Omental fat pad (tissue), 4 donors: ENCODE data around the gene CCDC180. TPM values are rescaled to one million over a fixed set of nuclear protein-coding genes. Genes with fewer than 3 reads are reported as not detected.
"Not testable (repeated sequence)": the region's sequence is repeated elsewhere in the genome, so short reads cannot be mapped to it uniquely, and the experiment has no call there.

Experiments
- ATAC-seq: fragments of 150-250 bp; one replicate; pipeline ENCODE4 v1.9.1; 2016; ENCODE audit warnings: mild to moderate bottlenecking, moderate library complexity; ENCODE audit not compliant: low FRiP score
- DNase-seq: peaks from one replicate; pipeline ENCODE4 v3.0.0-alpha.2; 2019; ENCODE audit warnings: low spot score
- CTCF ChIP-seq, 3 donors: fragments of 450-650 bp; IDR thresholded peaks; one replicate each; pipeline ENCODE4 v1.5.1; 2016 to 2017; ENCODE audit warnings: antibody characterized with exemption in 3 of 3, mild to moderate bottlenecking in 3 of 3, moderate library complexity in 2 of 3
- total RNA-seq, 4 donors: library from RNA; depleted of rRNA; stranded (reverse); fragments of >200 nt; gene quantifications; one replicate each; pipeline ENCODE4 v1.1.0, GENCODE V29; 2016

The CCDC180 gene
- 1 to 10 TPM; 2.9 to 6.1 (median 4.0) TPM for total RNA-seq

GRCh38 chr9:97307500-97308163 is at the start of gene CCDC180:
Gene CCDC180 (plus strand): TSS chr9:97307659. CDS start chr9:97308064, 405 bp downstream.
- ATAC-seq: peak; percentile 42
- DNase-seq: no peak
- TF ChIP-seq CTCF (IDR thresholded peaks at IDR 0.05): no peak

GRCh38 chr9:97259834-97260514 is 47.5 kb upstream of the CCDC180 start:
- not testable (repeated sequence) for DNase-seq, ATAC-seq

GRCh38 chr9:97271292-97271691 is 36.2 kb upstream of the CCDC180 start:
- DNase-seq (no peak), ATAC-seq (no peak)
- TF ChIP-seq CTCF (IDR thresholded peaks at IDR 0.05): no peak

- no peak for DNase-seq
- no peak for TF ChIP-seq CTCF (IDR thresholded peaks at IDR 0.05)
- no peak for ATAC-seq
Observed at GRCh38 chr9:97272072-97272471, 35.4 kb upstream of the CCDC180 start.

GRCh38 chr9:97276310-97276852 is 31.1 kb upstream of the CCDC180 start:
- no peak for DNase-seq
- TF ChIP-seq CTCF (IDR thresholded peaks at IDR 0.05): no peak

GRCh38 chr9:97277953-97278352 is 29.5 kb upstream of the CCDC180 start:
- ATAC-seq (no peak), DNase-seq (no peak)
- no peak for TF ChIP-seq CTCF (IDR thresholded peaks at IDR 0.05)

More at GRCh38 chr9:97276310-97276852, 31.1 kb upstream of the CCDC180 start:
- ATAC-seq: no peak

GRCh38 chr9:97280755-97281330 is 26.6 kb upstream of the CCDC180 start:
- no peak for ATAC-seq
- no peak for DNase-seq
- TF ChIP-seq CTCF (IDR thresholded peaks at IDR 0.05): no peak
